ENCODE results near the gene MEST.
"Not testable (repeated sequence)": the region's sequence is repeated elsewhere in the genome, so short reads cannot be mapped to it uniquely, and the experiment has no call there.

MEST gene

GRCh38 chr7:130491841-130492522, at the start of gene MEST:
Gene MEST (plus strand): TSS chr7:130492085. CDS start chr7:130492314, 229 bp downstream.
- Histone ChIP-seq H3K27ac (no peak within 1 kb of the TSS), H3K9me3 (ENCODE audit: low read depth, low read length) (no peaks in the 10 kb centered on the region), H3K36me3 (ENCODE audit: insufficient read depth, low read length) (no peaks in the 10 kb centered on the region), H3K9ac (ENCODE audit: insufficient read length) (no peak within 1 kb of the TSS), H3K4me3 (peak within 1 kb of the TSS; percentile 75)
- no peak for DNase-seq (ENCODE audit: low read depth, low spot score)
- TF ChIP-seq EZH2 (IDR thresholded peaks at IDR 0.05): no peak
- TF ChIP-seq FOXP2 (optimal IDR thresholded peaks at IDR 0.05; ENCODE audit: control extremely low read depth, extremely low read length, insufficient read depth): no peak
- TF ChIP-seq POLR2AphosphoS5 (IDR thresholded peaks at IDR 0.05; ENCODE audit: borderline replicate concordance, low read depth, low read length): no peak

GRCh38 chr7:130442601-130443000, 49.3 kb upstream of the MEST start:
- H3K9me3 ChIP-seq (ENCODE audit: low read depth, low read length): no peaks in the 10 kb centered on the region
- no peak overlapping the region for H3K4me3 ChIP-seq
- H3K36me3 ChIP-seq (ENCODE audit: insufficient read depth, low read length): no peaks in the 10 kb centered on the region
- DNase-seq (ENCODE audit: low read depth, low spot score): no peak
- no peak overlapping the region for H3K9ac ChIP-seq (ENCODE audit: insufficient read length)
- TF ChIP-seq POLR2AphosphoS5 (IDR thresholded peaks at IDR 0.05; ENCODE audit: borderline replicate concordance, low read depth, low read length) (no peak), FOXP2 (optimal IDR thresholded peaks at IDR 0.05; ENCODE audit: control extremely low read depth, extremely low read length, insufficient read depth) (no peak), EZH2 (IDR thresholded peaks at IDR 0.05) (no peak)
- H3K27ac ChIP-seq: no peak overlapping the region

- Histone ChIP-seq H3K4me3 (no peak overlapping the region), H3K27ac (no peak overlapping the region), H3K9ac (ENCODE audit: insufficient read length) (no peak overlapping the region), H3K36me3 (ENCODE audit: insufficient read depth, low read length) (no peaks in the 10 kb centered on the region), H3K9me3 (ENCODE audit: low read depth, low read length) (0 out of 2 replicates have a peak, but pooled peaks cover 5% of the 10 kb centered on the region)
- no peak for DNase-seq (ENCODE audit: low read depth, low spot score)
- TF ChIP-seq FOXP2 (optimal IDR thresholded peaks at IDR 0.05; ENCODE audit: control extremely low read depth, extremely low read length, insufficient read depth) (no peak), EZH2 (IDR thresholded peaks at IDR 0.05) (no peak), POLR2AphosphoS5 (IDR thresholded peaks at IDR 0.05; ENCODE audit: borderline replicate concordance, low read depth, low read length) (no peak)
These were observed 47.7 kb upstream of the MEST start for GRCh38 chr7:130444234-130444633.

- H3K36me3 ChIP-seq (ENCODE audit: insufficient read depth, low read length): no peaks in the 10 kb centered on the region
- H3K9ac ChIP-seq (ENCODE audit: insufficient read length): no peak overlapping the region
- no peak for DNase-seq (ENCODE audit: low read depth, low spot score)
- H3K9me3 ChIP-seq (ENCODE audit: low read depth, low read length): 0 out of 2 replicates have a peak, but pooled peaks cover 5% of the 10 kb centered on the region
- H3K4me3 ChIP-seq: no peak overlapping the region
- no peak overlapping the region for H3K27ac ChIP-seq
- no peak for TF ChIP-seq POLR2AphosphoS5 (IDR thresholded peaks at IDR 0.05; ENCODE audit: borderline replicate concordance, low read depth, low read length)
- no peak for TF ChIP-seq FOXP2 (optimal IDR thresholded peaks at IDR 0.05; ENCODE audit: control extremely low read depth, extremely low read length, insufficient read depth)
- no peak for TF ChIP-seq EZH2 (IDR thresholded peaks at IDR 0.05)
These were observed 47.0 kb upstream of the MEST start for GRCh38 chr7:130444751-130445407.

GRCh38 chr7:130446259-130446658, 45.6 kb upstream of the MEST start:
- DNase-seq (ENCODE audit: low read depth, low spot score): no peak
- H3K9me3 ChIP-seq (ENCODE audit: low read depth, low read length): 0 out of 2 replicates have a peak, but pooled peaks cover 5% of the 10 kb centered on the region
- no peak overlapping the region for H3K4me3 ChIP-seq
- TF ChIP-seq EZH2 (IDR thresholded peaks at IDR 0.05) (no peak), POLR2AphosphoS5 (IDR thresholded peaks at IDR 0.05; ENCODE audit: borderline replicate concordance, low read depth, low read length) (no peak), FOXP2 (optimal IDR thresholded peaks at IDR 0.05; ENCODE audit: control extremely low read depth, extremely low read length, insufficient read depth) (no peak)
- no peak overlapping the region for H3K9ac ChIP-seq (ENCODE audit: insufficient read length)
- H3K27ac ChIP-seq: no peak overlapping the region
- H3K36me3 ChIP-seq (ENCODE audit: insufficient read depth, low read length): no peaks in the 10 kb centered on the region

GRCh38 chr7:130451344-130451743, 40.5 kb upstream of the MEST start:
- DNase-seq (ENCODE audit: low read depth, low spot score); H3K4me3 ChIP-seq: not testable (repeated sequence)

GRCh38 chr7:130452951-130453350, 38.9 kb upstream of the MEST start:
- TF ChIP-seq FOXP2 (optimal IDR thresholded peaks at IDR 0.05; ENCODE audit: control extremely low read depth, extremely low read length, insufficient read depth) (no peak), EZH2 (IDR thresholded peaks at IDR 0.05) (no peak), POLR2AphosphoS5 (IDR thresholded peaks at IDR 0.05; ENCODE audit: borderline replicate concordance, low read depth, low read length) (no peak)
- Histone ChIP-seq H3K27ac (no peak overlapping the region), H3K9me3 (ENCODE audit: low read depth, low read length) (0 out of 2 replicates have a peak, but pooled peaks cover 4% of the 10 kb centered on the region), H3K4me3 (no peak overlapping the region), H3K36me3 (ENCODE audit: insufficient read depth, low read length) (no peaks in the 10 kb centered on the region), H3K9ac (ENCODE audit: insufficient read length) (no peak overlapping the region)
- no peak for DNase-seq (ENCODE audit: low read depth, low spot score)

More at GRCh38 chr7:130451344-130451743, 40.5 kb upstream of the MEST start:
- H3K36me3 ChIP-seq (ENCODE audit: insufficient read depth, low read length); H3K9me3 ChIP-seq (ENCODE audit: low read depth, low read length); H3K9ac ChIP-seq (ENCODE audit: insufficient read length); H3K27ac ChIP-seq: not testable (repeated sequence)

- Histone ChIP-seq H3K9ac (ENCODE audit: insufficient read length) (no peak overlapping the region), H3K36me3 (ENCODE audit: insufficient read depth, low read length) (no peaks in the 10 kb centered on the region), H3K9me3 (ENCODE audit: low read depth, low read length) (no peaks in the 10 kb centered on the region), H3K4me3 (no peak overlapping the region), H3K27ac (no peak overlapping the region)
- no peak for DNase-seq (ENCODE audit: low read depth, low spot score)
- TF ChIP-seq POLR2AphosphoS5 (IDR thresholded peaks at IDR 0.05; ENCODE audit: borderline replicate concordance, low read depth, low read length): no peak
- TF ChIP-seq FOXP2 (optimal IDR thresholded peaks at IDR 0.05; ENCODE audit: control extremely low read depth, extremely low read length, insufficient read depth): no peak
- no peak for TF ChIP-seq EZH2 (IDR thresholded peaks at IDR 0.05)
These were observed 36.9 kb upstream of the MEST start for GRCh38 chr7:130454959-130455358.

Measured in SK-N-MC (cell line).